Stimulated activated CD8-positive, alpha-beta memory T cell treated with anti-CD3 and anti-CD28 coated beads, Interleukin-7, amount 100 ng/mL, for 48 hours (primary cell): Measurements from ENCODE around the gene BABAM1.
"Not testable (repeated sequence)": the region's sequence is repeated elsewhere in the genome, so short reads cannot be mapped to it uniquely, and the experiment has no call there.

Experiments
- DNase-seq, 2 donors: peaks; one replicate each; pipeline ENCODE4 v3.0.0-alpha.2; 2020; ENCODE audit warnings: low read depth in 1 of 2; ENCODE audit errors: extremely low read depth in 1 of 2

BABAM1 gene

DNA sequence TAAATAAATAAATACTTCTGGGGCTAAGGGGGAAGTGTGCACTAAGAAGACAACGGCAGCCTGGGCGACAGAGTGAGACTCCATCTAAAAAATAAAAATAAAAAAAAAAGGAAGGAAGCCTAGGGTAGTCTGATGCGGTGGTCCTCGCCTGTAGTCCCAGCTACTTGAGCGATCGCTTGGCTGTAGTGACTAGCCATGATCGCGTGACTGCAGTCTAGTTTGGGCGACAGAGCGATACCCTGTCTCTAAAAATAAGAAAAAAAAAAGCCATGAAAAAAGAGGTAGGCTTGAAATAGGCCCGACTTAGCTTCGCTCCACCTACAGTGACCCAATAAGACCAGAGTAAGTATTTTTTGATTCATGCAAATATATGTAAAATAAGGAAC is 661 bp upstream of the BABAM1 start:
- no peak for DNase-seq

GRCh38 chr19:17268754-17269153 is 1.5 kb downstream of the BABAM1 start:
- no peak for DNase-seq

GRCh38 chr19:17274892-17275291 is 7.6 kb downstream of the BABAM1 start:
- not testable (repeated sequence) for DNase-seq

- no peak for DNase-seq
Observed at GRCh38 chr19:17275441-17276175, 8.4 kb downstream of the BABAM1 start.

GRCh38 chr19:17279436-17279835 is 12.2 kb downstream of the BABAM1 start:
- no peak for DNase-seq

DNA sequence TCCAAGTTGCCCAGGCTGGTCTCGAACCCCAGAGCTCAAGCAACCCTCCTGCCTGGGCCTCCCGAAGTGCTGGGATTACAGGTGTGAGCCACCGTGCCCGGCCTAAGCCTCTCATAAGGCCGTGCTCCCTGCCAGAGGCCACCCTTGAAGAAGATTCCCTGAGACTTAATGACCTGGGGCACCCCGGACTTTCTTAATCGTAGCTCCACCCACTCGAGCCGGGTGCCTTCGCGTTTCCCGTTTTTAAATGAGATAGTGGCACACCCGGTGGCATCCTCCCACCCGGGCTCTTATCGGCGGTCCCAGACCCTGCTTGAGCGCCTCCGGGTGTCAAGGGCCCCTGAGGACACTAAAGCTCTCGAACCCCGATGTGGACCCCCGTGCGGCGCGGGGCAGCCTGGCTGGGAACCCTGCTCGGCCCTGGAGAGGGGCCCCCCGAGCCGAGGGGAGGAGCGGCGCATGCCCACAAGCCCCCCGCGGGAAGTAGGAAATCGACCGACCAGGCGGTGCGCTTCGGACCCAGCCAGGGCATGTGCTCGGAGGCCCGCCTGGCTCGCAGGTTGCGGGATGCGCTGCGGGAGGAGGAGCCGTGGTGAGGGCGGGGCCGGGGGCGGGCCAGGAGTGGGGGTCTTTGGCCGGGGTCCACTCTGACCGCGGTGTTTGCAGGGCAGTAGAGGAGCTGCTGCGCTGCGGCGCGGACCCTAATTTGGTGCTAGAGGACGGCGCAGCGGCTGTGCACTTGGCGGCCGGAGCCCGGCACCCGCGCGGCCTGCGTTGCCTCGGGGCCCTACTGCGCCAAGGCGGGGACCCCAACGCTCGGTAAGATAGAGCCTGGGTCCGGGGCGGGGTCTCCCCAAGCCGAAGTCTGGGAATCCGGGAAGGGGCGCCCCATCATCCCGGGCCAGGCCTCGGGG is 14.4 kb downstream of the BABAM1 start, which contains the start of gene ANKLE1:
ANKLE1 (plus strand) TSS at position 511 of the 914 bp plus-strand sequence; CDS start at position 531, 20 bp downstream.
- peak in 1 of 2 donors; percentile 46 for DNase-seq

DNA sequence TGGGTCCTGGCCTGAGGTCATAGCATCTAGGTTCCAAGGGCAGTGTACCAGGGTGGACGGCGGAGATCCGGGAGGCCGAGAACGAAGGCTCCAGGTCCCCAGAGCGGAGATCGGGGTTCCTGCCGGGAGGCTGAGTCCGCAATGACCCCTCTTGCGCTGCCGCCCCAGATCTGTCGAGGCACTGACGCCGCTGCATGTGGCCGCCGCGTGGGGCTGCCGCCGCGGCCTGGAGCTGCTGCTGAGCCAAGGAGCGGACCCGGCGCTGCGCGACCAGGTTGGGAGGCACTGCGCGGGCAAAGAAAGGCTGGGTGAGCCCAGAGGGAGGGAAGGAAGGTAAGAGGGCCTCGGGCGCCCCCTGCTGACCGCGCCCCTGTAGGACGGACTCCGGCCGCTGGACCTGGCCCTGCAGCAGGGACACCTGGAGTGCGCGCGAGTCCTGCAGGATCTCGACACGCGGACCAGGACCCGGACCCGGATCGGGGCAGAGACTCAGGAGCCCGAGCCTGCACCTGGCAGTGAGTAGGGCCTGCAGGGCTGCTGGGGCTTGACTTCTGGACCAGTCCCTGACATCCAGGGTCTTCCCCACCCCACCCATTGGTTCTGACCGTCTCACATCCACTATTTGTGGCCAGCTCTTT is 15.4 kb downstream of the BABAM1 start:
- DNase-seq = peak; percentile 58 to 76

- no peak for DNase-seq
Observed at GRCh38 chr19:17283504-17283996, 16.3 kb downstream of the BABAM1 start.

- no peak for DNase-seq
Observed at GRCh38 chr19:17285415-17286135, 18.3 kb downstream of the BABAM1 start.

DNA sequence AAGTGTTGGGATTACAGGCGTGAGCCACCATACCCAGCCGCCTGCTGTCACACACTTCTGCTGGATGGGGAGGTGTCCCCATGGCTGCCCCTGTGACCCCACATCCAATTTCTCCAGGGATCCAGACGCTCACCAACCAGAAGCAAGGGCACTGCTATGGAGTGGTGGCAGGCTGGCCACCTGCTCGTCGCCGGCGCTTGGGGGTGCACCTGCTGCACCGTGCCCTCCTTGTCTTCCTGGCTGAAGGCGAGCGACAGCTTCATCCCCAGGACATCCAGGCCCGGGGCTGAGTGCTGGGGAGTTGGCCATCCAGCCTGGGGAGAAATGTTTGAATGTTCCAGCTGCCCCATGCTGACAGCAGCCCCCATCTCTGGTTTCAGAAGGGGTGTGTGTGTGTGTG is 19.0 kb downstream of the BABAM1 start:
- no peak for DNase-seq

GRCh38 chr19:17286752-17287151 is 19.5 kb downstream of the BABAM1 start:
- no peak for DNase-seq

- DNase-seq = peak in 1 of 2 donors; percentile 53
Observed at GRCh38 chr19:17289489-17289888, 22.2 kb downstream of the BABAM1 start.

DNA sequence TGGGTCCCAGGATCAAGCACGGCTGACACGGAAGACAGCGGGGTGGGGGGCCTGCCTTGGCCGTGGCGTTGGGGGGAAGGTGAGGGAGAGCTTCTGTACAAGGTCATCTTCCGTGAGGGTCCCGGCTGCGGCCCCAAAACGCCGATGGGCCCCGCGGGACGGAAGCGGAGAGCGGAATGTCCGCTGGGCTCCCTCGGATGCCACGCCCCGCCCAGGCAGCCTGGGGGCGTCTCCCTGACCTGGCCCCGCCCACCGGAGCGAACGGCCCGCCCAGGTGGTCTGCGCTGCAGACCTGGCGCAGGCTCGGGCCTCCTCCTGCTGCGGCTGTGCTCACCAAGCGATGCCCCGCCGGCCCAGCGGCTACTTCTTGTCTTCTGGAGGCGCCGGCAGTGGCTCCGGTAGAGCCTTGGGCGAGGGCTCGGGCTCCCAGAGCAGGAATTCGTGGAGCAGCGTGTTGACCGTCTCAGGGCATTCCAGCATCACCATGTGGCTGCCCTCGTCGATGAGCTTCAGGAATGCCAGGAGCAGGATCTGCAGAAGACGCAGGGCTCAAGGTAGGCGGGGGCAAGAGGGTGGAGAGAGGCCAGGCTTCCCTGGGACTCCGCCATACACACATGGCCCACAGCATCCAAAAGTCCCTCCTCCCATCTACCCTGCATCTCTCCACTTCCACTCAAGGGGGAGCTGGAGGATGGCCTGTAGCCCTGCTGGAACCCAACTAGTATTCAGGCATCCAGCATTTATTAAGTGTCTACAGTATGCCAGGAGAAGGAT is 25.2 kb downstream of the BABAM1 start:
- DNase-seq = peak; percentile 63 to 67

DNA sequence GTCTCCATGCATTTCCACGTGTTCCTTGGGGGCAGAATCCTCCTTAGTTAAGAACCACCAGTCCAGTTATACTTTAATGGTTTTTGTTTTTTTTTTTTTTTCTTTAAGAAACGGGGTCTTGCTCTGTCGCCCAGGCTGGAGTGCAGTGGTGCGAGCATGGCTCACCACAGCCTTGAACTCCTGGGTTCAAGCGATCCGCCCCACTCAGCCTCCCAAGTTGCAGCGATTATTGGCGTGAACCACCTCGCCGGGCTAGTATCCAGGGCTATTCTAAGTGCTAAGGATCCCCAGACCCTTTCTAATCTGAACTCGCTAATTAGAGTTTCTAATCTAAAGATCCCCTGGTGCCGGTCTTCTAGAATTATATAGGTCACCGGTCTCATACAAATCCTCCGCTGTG is 26.4 kb downstream of the BABAM1 start:
- DNase-seq = no peak

- DNase-seq = peak; percentile 39 to 40
Observed at GRCh38 chr19:17294051-17294891, 27.0 kb downstream of the BABAM1 start.

DNA sequence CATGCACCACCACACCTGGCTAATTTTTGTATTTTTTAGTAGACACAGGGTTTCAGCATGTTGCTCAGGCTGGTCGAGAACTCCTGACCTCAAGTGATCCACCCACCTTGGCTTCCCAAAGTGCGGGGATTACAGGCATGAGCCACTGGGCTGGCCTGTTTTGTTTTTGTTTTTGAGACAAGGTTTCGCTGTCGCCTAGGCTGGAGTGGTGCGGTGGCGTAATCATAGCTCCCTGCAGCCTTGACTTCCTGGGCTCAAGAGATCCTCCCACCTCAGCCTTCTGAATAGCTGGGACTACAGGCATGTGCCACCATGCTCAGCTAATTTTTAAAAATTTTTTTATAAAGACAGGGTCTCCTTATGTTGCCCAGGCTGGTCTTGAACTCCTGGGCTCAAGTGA is 28.3 kb downstream of the BABAM1 start:
- not testable (repeated sequence) for DNase-seq

- no peak for DNase-seq
Observed at GRCh38 chr19:17296273-17296672, 29.0 kb downstream of the BABAM1 start.

GRCh38 chr19:17296976-17297375 is 29.7 kb downstream of the BABAM1 start:
- DNase-seq = no peak
